K562 (cell line): ENCODE measurements around the gene RYR1. TPM values are rescaled to one million over a fixed set of nuclear protein-coding genes. Genes with fewer than 3 reads are reported as not detected.

ENCODE experiments used
- C11orf30 ChIP-seq: fragments of 450-650 bp; IDR thresholded peaks from 2 replicates; pipeline ENCODE4 v1.6.1; 2016; ENCODE audit warnings: low read depth, mild to moderate bottlenecking
- CREB1 ChIP-seq, 2 experiments: sonication (generic) in 1 of 2; formaldehyde crosslinking in 1 of 2; IDR thresholded peaks; 2 replicates each; pipeline versions ENCODE4 v1.6.1 to v1.8.0; 2012 to 2022; ENCODE audit warnings: inconsistent platforms in 1 of 2, mild to moderate bottlenecking in 1 of 2, missing genetic modification reagents in 1 of 2, moderate library complexity in 1 of 2
- DDX20 ChIP-seq: fragments of 450-650 bp; IDR thresholded peaks from 2 replicates; pipeline ENCODE4 v1.6.1; 2016; ENCODE audit warnings: missing genetic modification characterization, low read depth, mild to moderate bottlenecking, missing compliant biosample characterization, moderate library complexity
- ELF4 ChIP-seq: fragments of 450-650 bp; formaldehyde crosslinking; IDR thresholded peaks from 2 replicates; pipeline ENCODE4 v1.4.0; 2022; ENCODE audit warnings: missing genetic modification characterization
- JUND ChIP-seq, 2 experiments: IDR thresholded peaks; 2 replicates in 1 of 2; 3 replicates in 1 of 2; pipeline ENCODE4 v1.6.1; 2011; ENCODE audit warnings: borderline replicate concordance in 2 of 2, low read depth in 2 of 2, low read length in 2 of 2, improper control_type of control experiment in 1 of 2, missing biosample characterization in 1 of 2, missing genetic modification characterization in 1 of 2, missing genetic modification reagents in 1 of 2
- KLF13 ChIP-seq: fragments of 450-650 bp; IDR thresholded peaks from 2 replicates; pipeline ENCODE4 v1.6.1; 2016; ENCODE audit warnings: missing genetic modification characterization, low read depth, mild to moderate bottlenecking, missing compliant biosample characterization, moderate library complexity, borderline replicate concordance
- MYC ChIP-seq, 2 experiments: fragments of 250-450 bp in 1 of 2; sonication (Bioruptor Pico) in 1 of 2; IDR thresholded peaks; 2 replicates each; pipeline versions ENCODE4 v1.5.1 to v1.6.1; 2012 to 2021; ENCODE audit warnings: low read depth in 2 of 2, borderline replicate concordance in 1 of 2, improper control_type of control experiment in 1 of 2, low read length in 1 of 2, mild to moderate bottlenecking in 1 of 2, moderate library complexity in 1 of 2
- NCOA4 ChIP-seq: fragments of 450-650 bp; IDR thresholded peaks from 2 replicates; pipeline ENCODE4 v1.6.1; 2018; ENCODE audit warnings: mild to moderate bottlenecking; ENCODE audit not compliant: partially characterized antibody
- PBX2 ChIP-seq, 2 experiments: IDR thresholded peaks in 1 of 2; conservative IDR thresholded peaks in 1 of 2; 2 replicates each; pipeline ENCODE4 v1.6.1; 2016; ENCODE audit warnings: low read depth in 2 of 2, mild to moderate bottlenecking in 1 of 2, missing compliant biosample characterization in 1 of 2, missing genetic modification characterization in 1 of 2, moderate library complexity in 1 of 2
- SP1 ChIP-seq: sonication (generic); formaldehyde crosslinking; IDR thresholded peaks from 2 replicates; pipeline ENCODE4 v1.8.1; 2022; ENCODE audit warnings: mild to moderate bottlenecking, missing genetic modification reagents
- TSHZ1 ChIP-seq: fragments of 250-450 bp; sonication (Bioruptor Pico); IDR thresholded peaks from 2 replicates; pipeline ENCODE4 v1.4.0; 2020; ENCODE audit warnings: mild to moderate bottlenecking, moderate library complexity
- ZNF639 ChIP-seq, 2 experiments: fragments of 200-800 bp in 1 of 2; sonication (Bioruptor generic) in 1 of 2; sonication (generic) in 1 of 2; formaldehyde crosslinking in 1 of 2; IDR thresholded peaks in 1 of 2; conservative IDR thresholded peaks in 1 of 2; 2 replicates each; pipeline versions ENCODE4 v1.5.0 to v1.6.1; 2016 to 2020; ENCODE audit warnings: missing compliant biosample characterization in 1 of 2, missing genetic modification characterization in 1 of 2, missing genetic modification reagents in 1 of 2
- polyA plus RNA-seq, 8 experiments: library from polyadenylated mRNA; depleted of rRNA in 4 of 8; stranded (reverse) in 5 of 8; unstranded in 3 of 8; fragments of >200 nt; fragmentation: Nextera tagmentation in 2 of 8; fragmentation: Illumina TruSeq in 1 of 8; extraction: Ambion mirVana in 2 of 8; extraction: Trizol in 1 of 8; gene quantifications; 2 replicates each; pipeline versions ENCODE4 v1.2.1 to v1.2.3, GENCODE V29; 2011 to 2014; ENCODE audit warnings: inconsistent platforms in 1 of 8, missing spikeins in 1 of 8
- total RNA-seq, 7 experiments: library from RNA; depleted of rRNA in 6 of 7; stranded (reverse); fragments of >200 nt in 6 of 7; fragmentation: Illumina TruSeq in 2 of 7; extraction: Trizol in 2 of 7; gene quantifications; 2 replicates each; pipeline versions ENCODE4 v1.2.1 to v1.2.3, GENCODE V29; 2011 to 2021; ENCODE audit warnings: low replicate concordance in 1 of 7
- TF ChIP-seq, protein P1 (sequence below): fragments of 250-450 bp; sonication (Bioruptor Pico); IDR thresholded peaks from 2 replicates; pipeline ENCODE4 v1.8.0; 2022; ENCODE audit warnings: inconsistent platforms

RYR1 gene
- total and polyA plus RNA-seq, 9 of the 15 experiments (the other 6 are each of a cell fraction or from before 2014, with no cell fraction given) = 0.11 to 7.4 (median 3.7) TPM

DNA sequence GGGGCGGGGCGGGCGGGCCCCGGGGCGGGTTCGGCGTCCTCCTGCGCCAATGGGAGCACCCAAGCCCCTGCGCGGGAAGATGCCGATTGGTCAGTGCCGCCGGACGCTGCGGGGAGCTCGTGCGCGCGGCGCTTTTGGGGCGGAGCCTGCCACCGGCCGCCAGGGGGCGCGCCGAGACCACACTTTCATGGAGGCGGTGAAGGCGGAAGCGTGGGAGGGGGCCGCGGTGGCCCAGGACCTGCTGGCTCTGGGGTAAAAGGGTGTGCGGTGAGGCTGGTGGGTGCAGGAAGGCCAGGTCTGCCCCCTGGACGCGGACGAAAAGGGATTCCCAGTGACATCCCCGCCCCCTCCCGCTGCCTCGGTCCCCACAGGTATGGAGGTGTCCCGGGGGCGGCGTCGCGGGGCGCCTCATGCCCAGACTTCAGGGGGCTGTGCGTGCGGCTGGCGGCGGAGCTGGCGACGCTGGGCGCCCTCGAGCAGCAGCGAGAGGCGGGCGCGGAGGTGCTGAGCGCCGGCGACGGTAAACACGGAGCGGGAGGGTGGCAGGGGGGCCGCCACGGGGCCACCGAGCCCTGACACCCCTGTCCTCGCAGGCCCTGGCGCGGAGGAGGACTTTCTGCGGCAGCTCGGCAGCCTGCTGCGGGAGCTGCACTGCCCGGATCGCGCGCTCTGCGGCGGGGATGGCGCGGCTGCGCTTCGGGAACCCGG, 30.4 kb upstream of the RYR1 start, which contains the start of gene FAM98C (continued):
- TF ChIP-seq, protein P1, sequence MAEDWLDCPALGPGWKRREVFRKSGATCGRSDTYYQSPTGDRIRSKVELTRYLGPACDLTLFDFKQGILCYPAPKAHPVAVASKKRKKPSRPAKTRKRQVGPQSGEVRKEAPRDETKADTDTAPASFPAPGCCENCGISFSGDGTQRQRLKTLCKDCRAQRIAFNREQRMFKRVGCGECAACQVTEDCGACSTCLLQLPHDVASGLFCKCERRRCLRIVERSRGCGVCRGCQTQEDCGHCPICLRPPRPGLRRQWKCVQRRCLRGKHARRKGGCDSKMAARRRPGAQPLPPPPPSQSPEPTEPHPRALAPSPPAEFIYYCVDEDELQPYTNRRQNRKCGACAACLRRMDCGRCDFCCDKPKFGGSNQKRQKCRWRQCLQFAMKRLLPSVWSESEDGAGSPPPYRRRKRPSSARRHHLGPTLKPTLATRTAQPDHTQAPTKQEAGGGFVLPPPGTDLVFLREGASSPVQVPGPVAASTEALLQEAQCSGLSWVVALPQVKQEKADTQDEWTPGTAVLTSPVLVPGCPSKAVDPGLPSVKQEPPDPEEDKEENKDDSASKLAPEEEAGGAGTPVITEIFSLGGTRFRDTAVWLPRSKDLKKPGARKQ = no peak
- no peak for TF ChIP-seq DDX20 (tag)
- TF ChIP-seq NCOA4 = no peak
- no peak; the same call in 1 of the 2 replicates for TF ChIP-seq CREB1 (IDR thresholded peaks at IDR 0.05)
- TF ChIP-seq CREB1 (CRISPR knock-in tag; IDR thresholded peaks at IDR 0.05) = peak; percentile 78
- peak; percentile 73; the same call in 1 of the 2 replicates for TF ChIP-seq KLF13 (tag)
- TF ChIP-seq PBX2 (CRISPR knock-in tag; IDR thresholded peaks at IDR 0.05; ENCODE audit: low read depth) = no peak
- no peak for TF ChIP-seq PBX2 (tag; conservative IDR thresholded peaks at IDR 0.05; ENCODE audit: low read depth)
- 0 out of 4 replicates have a peak, but pooled peaks of 1 of the 2 experiments have one; percentile 15 for TF ChIP-seq ZNF639 (CRISPR knock-in tag; conservative IDR thresholded peaks at IDR 0.05 in 1 of 2, IDR thresholded peaks at IDR 0.05 in 1 of 2)
- peak; percentile 100 for TF ChIP-seq SP1
- no peak; the same call in 1 of the 2 replicates for TF ChIP-seq ELF4
- 0 out of 2 replicates have a peak, but pooled peaks have one; percentile 8 for TF ChIP-seq C11orf30
- TF ChIP-seq TSHZ1 = no peak
- TF ChIP-seq MYC (IDR thresholded peaks at IDR 0.05; ENCODE audit: low read depth, low read length) = peak; percentile 80
- no peak for TF ChIP-seq MYC (CRISPR knock-in tag; IDR thresholded peaks at IDR 0.05; ENCODE audit: borderline replicate concordance, low read depth)
- TF ChIP-seq JUND (IDR thresholded peaks at IDR 0.05; ENCODE audit: borderline replicate concordance, low read depth, low read length) = 0 out of 2 replicates have a peak, but pooled peaks have one; percentile 23
- TF ChIP-seq JUND (tag; IDR thresholded peaks at IDR 0.05; ENCODE audit: borderline replicate concordance, low read depth, low read length) = no peak; the same call in 2 of the 3 replicates
